Stimulated activated CD4-positive, alpha-beta T cell treated with anti-CD3 and anti-CD28 coated beads, Interleukin-15, amount 100 ng/mL, for 48 hours (primary cell): ENCODE data around the gene KIFC1.

ENCODE experiments used
- DNase-seq, 2 donors: peaks; one replicate each; pipeline ENCODE4 v3.0.0-alpha.2; 2020; ENCODE audit warnings: low read depth in 2 of 2

KIFC1 gene

DNA sequence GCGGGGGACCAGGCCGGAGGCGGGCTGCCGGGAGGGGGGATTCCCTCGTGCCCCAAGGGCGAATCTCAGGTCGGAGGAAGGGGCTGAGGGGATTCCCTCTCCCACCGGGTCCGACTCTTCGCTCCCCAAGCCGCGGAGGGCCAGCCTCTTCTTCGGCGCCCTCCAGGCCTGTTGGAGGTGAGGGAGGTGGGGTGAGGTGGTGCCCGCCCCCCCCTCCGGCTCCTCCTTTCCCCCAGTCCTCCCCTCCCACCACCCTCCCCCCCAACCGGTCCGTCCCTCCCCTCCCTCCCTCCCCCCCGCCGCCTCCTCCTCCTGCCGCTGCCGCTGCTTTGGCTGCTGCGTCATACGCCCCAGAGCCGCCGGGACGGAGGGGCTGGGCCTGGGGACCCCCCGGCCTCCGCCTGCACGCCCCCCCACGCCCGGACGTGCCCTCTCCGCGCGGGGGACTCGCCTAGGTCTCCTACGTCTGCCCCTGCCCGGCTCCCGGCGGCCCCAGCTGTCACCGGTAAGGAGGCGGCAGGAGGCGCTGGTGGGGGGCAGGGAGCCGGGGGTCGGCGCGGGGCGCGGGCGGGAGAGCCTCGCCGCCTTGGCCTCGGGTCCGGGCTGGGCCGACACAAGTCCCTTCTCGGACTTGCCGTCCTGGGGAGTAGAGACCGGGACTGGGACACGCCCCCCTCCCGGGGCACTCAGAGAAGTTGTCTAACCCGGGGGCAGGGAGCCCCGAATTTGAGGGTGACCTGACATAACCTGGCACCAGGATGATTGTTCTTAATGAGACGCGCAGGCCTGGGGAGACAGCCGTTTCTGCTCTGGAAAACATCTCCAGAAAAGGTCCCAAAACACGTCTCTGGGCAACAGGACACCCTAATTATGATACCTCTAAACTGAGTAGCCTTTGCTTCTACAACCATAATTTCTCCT lies 19.3 kb downstream of the KIFC1 start, which contains the start of gene PHF1:
PHF1 (plus strand) TSS at position 304 of the 921 bp plus-strand sequence. CDS start 1,250 bp downstream, outside the sequence.
- DNase-seq: no peak

DNA sequence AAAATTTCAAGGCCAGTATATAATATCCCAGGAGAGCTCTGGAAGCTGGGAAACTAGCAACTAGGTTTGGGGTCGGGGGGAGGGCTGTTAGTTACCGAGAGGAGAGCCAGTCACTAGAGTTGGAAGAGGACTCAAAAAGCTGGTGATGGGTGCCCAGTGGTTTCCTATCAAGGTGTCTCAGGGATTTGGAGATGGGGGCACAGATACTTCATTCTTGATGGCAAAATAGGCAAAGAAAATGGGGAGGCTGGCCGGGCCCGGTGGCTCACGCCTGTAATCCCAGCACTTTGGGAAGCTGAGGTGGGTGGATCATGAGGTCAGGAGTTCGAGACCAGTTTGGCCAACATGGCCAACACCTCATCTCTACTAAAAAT lies 20.0 kb downstream of the KIFC1 start:
- no peak for DNase-seq

- no peak for DNase-seq
Measured at GRCh38 chr6:33412140-33413009, 20.8 kb downstream of the KIFC1 start.

DNA sequence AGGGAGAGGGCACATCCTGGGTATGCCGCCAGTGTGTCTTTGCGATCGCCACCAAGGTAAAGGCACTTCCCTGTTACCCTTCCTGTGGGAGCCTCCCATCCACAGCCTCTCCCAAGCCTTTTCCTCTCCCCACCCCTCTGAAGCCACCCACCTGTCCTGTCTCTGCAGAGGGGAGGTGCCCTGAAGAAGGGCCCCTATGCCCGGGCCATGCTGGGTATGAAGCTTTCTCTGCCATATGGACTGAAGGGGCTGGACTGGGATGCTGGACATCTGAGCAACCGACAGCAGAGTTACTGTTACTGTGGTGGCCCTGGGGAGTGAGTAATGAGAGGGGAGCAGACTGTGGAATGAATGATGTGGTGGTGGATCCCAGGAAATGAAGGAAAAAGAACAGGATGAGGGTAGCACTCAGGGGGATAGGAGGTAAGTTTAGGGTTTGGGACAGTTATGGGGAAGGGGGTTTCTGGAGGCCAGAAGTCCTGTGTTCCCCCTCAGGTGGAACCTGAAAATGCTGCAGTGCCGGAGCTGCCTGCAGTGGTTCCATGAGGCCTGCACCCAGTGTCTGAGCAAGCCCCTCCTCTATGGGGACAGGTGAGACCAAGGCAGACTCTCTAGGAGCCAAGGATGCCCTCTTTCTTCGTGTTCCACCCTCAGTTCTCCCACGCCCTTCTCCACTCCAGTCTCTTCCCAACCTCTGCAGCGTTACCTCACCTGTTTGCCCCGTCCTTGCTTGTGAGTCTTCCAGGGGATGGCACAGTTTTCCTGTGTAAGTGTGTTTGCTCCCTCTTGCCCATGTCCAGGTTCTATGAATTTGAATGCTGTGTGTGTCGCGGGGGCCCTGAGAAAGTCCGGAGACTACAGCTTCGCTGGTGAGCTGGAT lies 21.9 kb downstream of the KIFC1 start:
- no peak for DNase-seq

GRCh38 chr6:33414592-33415271 lies 23.1 kb downstream of the KIFC1 start:
- no peak for DNase-seq

DNA sequence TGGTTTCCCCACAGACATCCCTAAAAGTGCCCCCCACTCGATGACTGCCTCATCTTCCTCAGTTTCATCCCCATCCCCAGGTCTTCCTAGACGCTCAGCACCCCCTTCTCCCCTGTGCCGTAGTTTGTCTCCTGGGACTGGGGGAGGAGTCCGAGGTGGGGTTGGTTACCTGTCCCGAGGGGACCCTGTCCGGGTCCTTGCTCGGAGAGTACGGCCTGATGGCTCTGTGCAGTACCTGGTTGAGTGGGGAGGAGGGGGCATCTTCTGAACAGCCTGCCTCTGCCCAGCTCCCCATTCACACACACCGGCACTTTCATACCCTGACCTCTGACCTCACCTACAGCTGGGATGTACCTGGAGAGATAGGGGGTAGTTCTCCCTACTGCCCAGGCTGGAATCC lies 24.2 kb downstream of the KIFC1 start:
- DNase-seq: no peak

DNA sequence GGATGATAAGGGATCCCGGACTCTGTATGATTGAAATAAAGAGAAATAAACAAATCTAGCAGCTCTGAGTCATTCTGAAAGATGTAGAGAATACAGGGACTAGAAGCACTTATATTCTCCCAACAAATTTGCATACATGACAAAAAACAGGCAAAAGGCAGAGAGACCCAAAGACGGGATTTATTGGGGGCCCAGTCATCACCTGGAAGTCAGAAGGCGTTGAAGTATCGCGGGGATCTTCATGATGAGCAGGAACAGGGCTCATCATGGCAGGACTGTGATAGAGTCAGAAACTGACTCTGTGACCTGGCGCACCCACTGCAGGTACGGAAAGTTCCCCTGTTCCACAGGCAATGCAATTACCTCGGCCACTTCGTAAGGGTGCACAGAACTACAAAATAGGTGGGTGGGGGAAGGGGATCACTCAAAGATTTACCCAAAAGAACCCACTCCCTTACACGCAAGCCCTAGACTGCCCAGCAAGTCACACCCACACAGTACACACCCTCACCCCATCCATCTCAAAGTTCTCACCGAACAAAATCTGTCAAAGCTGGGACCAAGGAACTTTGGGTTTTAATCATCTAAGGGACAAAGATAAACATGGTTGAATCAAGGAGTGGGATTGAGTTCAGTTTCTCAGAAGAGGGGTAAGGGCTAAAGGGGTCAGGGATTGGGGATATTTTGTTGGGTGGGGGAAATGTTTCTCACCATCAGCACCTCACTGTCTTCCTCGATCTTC lies 24.9 kb downstream of the KIFC1 start:
- DNase-seq: no peak

DNA sequence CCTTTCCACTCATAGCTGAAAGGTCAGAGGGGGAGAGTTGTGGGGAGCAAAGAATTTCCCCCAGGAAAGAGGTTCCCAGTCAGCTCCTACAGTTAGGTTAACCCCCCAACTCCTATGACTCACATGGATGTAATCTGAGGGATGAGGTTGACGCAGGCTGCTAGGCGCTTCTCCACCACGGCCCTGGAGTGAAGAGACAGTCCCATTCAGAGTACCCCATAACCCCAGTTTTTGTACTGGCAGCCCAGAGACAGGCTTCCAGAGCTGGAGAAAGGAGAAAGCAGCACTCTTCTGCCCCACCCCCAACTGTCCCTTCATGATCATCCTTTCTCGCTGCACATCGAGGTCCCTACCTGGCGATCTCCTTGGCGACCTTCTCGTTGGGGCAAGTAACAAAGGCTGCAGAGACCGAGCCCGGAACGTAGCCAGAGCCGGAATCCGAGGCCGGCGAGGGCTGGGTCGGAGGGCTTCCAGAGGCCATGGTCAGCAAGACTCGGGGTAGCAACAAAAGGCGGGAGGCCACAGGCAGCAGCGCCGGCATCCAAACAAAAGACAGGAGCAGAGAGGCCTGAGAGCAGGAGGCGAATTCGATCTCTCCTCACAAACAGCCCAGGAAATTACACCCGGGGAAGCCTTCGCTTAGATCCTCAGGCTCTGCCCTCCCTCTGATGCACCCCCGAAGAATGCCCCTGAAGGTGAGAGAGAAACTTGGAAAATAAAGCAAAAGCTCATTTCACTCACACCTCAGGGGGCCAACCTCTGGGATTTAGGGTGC lies 25.7 kb downstream of the KIFC1 start:
- no peak for DNase-seq

GRCh38 chr6:33417903-33418689 lies 26.5 kb downstream of the KIFC1 start, which contains the start of gene CUTA:
Gene CUTA, minus strand, starts transcription at chr6:33418107. Its CDS starts 107 bp downstream, at chr6:33418000.
- DNase-seq: peak; percentile 99

GRCh38 chr6:33418690-33419291 lies 27.2 kb downstream of the KIFC1 start:
- DNase-seq: peak in 1 of 2 donors; percentile 47

DNA sequence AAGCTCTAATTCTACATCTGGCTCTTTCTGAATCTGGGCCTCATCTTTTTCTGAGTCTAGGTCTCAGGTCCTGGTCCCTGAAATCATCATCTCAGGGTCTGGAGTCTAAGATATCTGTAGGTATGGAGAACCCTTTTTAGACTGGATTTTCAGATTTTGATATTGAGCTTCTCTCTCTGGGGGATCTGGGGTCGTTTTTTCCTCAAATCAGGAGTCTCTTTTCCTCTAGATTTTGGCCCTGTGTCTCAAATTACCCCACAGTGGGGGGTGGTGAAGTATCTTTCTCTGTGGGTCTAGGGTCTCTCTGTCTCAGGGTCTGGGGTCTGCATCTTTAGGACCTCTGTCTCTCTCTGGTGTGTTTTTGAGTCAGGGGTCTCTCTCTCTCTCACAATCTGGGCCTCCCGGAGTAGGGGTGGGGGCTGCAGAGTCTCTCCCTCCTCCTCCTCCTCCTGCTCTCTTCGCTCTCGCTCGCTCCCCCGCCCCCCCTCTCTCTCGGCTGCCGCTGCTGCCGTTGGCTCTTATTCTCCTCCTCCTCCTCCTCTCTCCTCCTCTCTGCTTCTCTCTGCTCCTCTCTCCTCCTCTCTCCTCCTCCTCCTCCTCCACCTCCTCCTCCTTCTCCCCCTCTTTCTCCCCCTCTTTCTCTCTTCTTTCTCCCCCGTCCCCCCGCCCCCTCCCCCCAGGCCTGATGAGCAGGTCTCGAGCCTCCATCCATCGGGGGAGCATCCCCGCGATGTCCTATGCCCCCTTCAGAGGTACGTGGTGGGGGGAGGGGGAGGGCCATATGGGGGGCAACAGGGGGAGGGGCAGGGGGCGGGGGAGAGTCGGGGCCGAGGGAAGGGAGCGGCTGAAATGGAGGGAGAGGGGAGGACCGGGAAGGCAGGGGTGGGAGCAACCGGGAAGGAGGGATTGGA lies 28.2 kb downstream of the KIFC1 start, which contains the start of gene SYNGAP1:
SYNGAP1 (plus strand) TSS at position 486 of the 911 bp plus-strand sequence; CDS start at position 686, 200 bp downstream.
- no peak for DNase-seq

DNA sequence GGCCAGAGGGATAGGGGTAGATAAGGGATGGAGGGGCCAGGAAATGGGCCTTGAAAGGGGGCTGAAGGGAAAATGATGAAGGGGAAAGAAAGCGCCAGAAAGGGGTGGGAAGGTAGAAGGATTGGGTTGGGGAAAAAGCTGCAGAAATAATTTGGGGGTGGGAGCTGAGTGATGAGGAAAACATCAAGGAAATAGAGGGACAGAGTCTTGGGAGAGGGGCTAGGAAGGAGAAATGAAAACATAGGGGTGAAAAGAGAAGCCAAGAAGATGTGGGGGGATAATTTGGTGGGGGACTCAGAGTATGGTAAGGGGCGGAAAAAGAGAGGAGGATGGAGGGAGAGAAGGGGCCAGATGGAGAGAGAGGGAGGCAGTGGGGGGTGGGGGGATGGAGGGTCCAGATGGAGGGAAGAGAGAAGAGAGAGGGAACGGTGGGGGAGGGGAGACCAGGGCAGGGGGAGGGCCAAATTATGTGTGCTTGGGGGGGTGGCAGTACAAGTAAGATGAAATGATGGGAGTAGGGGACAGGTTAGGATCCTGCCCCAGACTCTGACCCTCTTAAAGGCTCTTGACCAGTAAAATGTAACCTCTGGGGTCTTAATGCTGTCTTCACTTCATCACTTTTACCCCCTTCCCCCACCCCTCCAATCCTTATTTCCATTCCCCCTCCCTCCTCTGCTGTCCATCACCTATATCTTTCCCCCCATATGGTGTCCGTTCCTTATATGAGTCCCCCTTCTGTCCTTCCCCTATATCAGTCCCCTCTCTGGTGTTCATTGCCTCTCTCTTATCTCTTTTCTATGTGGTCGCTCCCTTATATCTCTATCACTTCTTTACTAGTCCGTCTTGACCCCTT lies 29.1 kb downstream of the KIFC1 start:
- no peak for DNase-seq

DNA sequence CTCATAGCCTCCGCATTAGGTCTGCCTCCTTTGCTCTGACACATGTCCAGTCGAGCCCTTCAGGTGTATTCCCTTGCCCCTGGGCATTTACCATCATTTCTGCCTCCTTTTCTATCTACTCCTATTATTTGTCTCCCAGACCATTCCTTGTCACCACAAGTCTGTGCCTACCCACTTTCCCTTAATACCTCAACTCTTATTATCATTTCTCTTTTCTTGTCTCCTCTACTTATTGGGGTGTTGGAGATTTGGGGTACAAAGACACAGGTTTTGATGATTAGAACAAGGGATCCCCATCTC lies 29.7 kb downstream of the KIFC1 start:
- no peak for DNase-seq

GRCh38 chr6:33423777-33424176 lies 32.2 kb downstream of the KIFC1 start:
- no peak for DNase-seq

DNA sequence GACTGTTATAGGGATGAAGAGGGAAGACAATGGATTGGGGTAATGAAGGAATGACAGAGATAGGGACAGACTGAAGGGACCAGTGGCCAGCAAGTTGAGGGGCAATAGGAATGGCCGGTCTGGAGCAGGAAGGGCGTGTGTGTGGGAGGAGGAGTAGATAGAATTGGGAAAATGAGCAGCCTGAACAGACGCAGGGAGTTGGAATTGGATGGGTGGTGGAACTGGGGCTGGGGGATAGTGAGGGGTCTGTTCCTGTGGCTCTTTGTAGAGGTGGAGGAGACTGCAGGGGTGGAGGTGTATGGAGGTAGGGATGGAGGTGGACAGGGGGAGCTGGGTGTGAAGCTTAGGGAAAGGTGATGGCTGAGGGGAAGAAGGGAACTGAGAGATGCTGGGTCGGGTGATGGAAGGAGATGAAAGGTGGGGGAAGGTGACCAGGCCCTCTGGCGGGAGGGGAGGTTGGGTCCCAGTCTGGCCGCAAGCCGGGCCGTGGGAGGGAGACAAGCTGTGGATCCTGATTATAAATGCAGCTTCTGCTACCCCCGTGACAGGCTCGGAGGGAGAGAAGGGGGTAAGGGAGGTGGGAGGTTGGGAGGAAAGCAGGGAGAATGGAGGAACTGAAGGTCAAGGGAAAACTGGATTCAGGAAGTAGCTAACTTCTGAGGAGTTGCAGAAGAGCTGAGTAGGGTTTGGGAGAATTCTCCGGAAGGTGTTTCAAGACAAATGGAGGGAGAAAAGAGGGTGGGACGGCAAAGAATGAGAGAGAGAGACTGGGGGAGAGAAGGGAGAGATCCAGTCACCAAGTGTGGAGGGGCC lies 33.4 kb downstream of the KIFC1 start:
- DNase-seq: no peak
